22Rv1 (cell line): ENCODE results near the gene IFNK.

Experiments
- CTCF ChIP-seq: fragments of 450-650 bp; IDR thresholded peaks from 2 replicates; pipeline ENCODE4 v1.5.1; 2017; ENCODE audit warnings: mild to moderate bottlenecking
- ZFX ChIP-seq: fragments of 450-650 bp; IDR thresholded peaks from 2 replicates; pipeline ENCODE4 v1.6.1; 2017; ENCODE audit warnings: antibody characterized with exemption, borderline replicate concordance

DNA sequence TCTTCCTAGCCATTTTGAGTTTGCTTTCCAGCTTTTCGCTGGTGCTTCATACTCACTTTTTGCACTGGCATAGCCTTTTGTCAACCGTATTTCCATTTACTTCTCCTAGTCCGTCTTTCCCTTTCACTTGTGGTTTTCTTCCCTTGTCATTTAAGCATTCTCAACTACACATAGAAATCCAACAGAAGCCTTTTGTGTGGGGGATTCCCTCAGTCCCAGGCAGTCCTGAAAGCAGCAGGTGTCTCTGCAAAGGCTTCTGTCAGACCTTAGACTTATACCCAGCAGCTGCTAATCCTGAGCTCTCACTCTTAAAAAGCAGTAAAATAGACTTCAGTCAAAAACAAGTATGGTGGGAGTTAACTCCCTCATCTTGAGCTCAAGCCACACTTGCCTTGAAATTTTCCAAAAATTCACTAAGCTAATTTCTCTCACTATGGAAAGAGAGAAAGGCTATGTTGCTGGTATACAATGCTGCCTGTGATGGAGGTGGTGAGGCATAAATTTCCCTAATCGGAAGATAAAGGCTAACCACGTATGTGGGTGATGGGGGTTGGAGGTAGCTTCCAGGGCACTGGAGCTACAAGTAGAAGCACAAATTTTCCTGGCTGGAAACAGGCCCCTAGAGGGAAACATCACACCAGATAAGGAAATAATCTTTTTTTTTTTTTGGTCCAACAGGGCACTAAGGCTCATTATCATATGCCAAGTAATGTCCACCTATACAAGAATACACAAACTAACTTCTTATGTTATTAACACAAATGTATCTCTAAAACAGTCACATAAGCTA lies 34.8 kb upstream of the IFNK start:
- TF ChIP-seq CTCF (no peak), ZFX (no peak)
